ENCODE results near the gene TGFB3. TPM values are rescaled to one million over a fixed set of nuclear protein-coding genes. Genes with fewer than 3 reads are reported as not detected.

The TGFB3 gene
- total RNA-seq, 1 donor from 2014 or later, result 4.4 TPM

GRCh38 chr14:75987201-75987970 is 5.6 kb upstream of the TGFB3 start:
- POLR2A ChIA-PET, result no interaction called here
- Mint-ChIP-seq H3K27ac (no peak overlapping the region), H3K27me3 (no peaks in the 10 kb centered on the region), H3K4me3 (no peak overlapping the region), H3K4me1 (peaks cover 19% of the 10 kb centered on the region), H3K9me3 (no peaks in the 10 kb centered on the region), H3K36me3 (ENCODE audit: low read depth) (peaks cover 13% of the 10 kb centered on the region)
- intact Hi-C loops (cut with micrococcal nuclease), result loop anchor here (10.0 kb wide), 1 partner anchor 683 kb away; no protein-coding TSS in a partner anchor
- CTCF ChIA-PET, result interaction anchor here (11.8 kb wide), 1 partner anchor 82 kb away, joined by 363 read pairs; no protein-coding TSS in a partner anchor
- TF ChIP-seq CTCF (IDR thresholded peaks at IDR 0.05), result no peak
- ATAC-seq (ENCODE audit: low read depth), result no peak
- DNase-seq, result no peak

- POLR2A ChIA-PET, result interaction anchor here (0.7 to 0.9 kb wide), 2 partner anchors 27 to 276 kb away, joined by 4 to 10 read pairs; no protein-coding TSS in a partner anchor
- no peaks in the 10 kb centered on the region for H3K27me3 Mint-ChIP-seq
- H3K27ac Mint-ChIP-seq, result no peak overlapping the region
- H3K4me3 Mint-ChIP-seq, result peak overlapping the region; percentile 86
- CTCF ChIA-PET, result interaction anchor here (1.9 to 11.8 kb wide), 2 partner anchors 81 to 277 kb away, joined by 15 to 363 read pairs; no protein-coding TSS in a partner anchor
- DNase-seq (no peak), ATAC-seq (ENCODE audit: low read depth) (no peak)
- no peak for TF ChIP-seq CTCF (IDR thresholded peaks at IDR 0.05)
- intact Hi-C loops (cut with micrococcal nuclease), result loop anchor here (10.0 kb wide), 1 partner anchor 682 kb away; no protein-coding TSS in a partner anchor
- no peaks in the 10 kb centered on the region for H3K9me3 Mint-ChIP-seq
- peaks cover 9% of the 10 kb centered on the region for H3K36me3 Mint-ChIP-seq (ENCODE audit: low read depth)
- H3K4me1 Mint-ChIP-seq, result peaks cover 24% of the 10 kb centered on the region
Observed at GRCh38 chr14:75986439-75986765, 4.6 kb upstream of the TGFB3 start.

- ATAC-seq (ENCODE audit: low read depth) (peak; percentile 67), DNase-seq (peak; percentile 85)
- Mint-ChIP-seq H3K4me1 (peaks cover 30% of the 10 kb centered on the region), H3K4me3 (peak within 1 kb of the TSS; percentile 86), H3K27ac (peak within 1 kb of the TSS; percentile 68), H3K27me3 (no peaks in the 10 kb centered on the region), H3K36me3 (ENCODE audit: low read depth) (peaks cover 9% of the 10 kb centered on the region), H3K9me3 (no peaks in the 10 kb centered on the region)
- ChIA-PET CTCF (interaction anchor here (0.7 to 11.8 kb wide), 4 partner anchors 73 to 277 kb away, joined by 3 to 363 read pairs (median 9); no protein-coding TSS in a partner anchor), POLR2A (interaction anchor here (0.6 to 1.0 kb wide), 5 partner anchors 9 to 276 kb away, joined by 3 to 10 read pairs (median 4); no protein-coding TSS in a partner anchor)
- no peak for TF ChIP-seq CTCF (IDR thresholded peaks at IDR 0.05)
- intact Hi-C loops (cut with micrococcal nuclease), result loop anchor here (10.0 kb wide), 1 partner anchor 681 kb away; no protein-coding TSS in a partner anchor
Observed at GRCh38 chr14:75985618-75986438, 4.0 kb upstream of the TGFB3 start, which contains the start of gene IFT43. IFT43 (plus strand) TSS chr14:75985763; CDS start chr14:75985787, 24 bp downstream.

GRCh38 chr14:75984674-75985073 is 2.9 kb upstream of the TGFB3 start:
- ChIA-PET POLR2A (no interaction called here), CTCF (interaction anchor here (0.7 to 11.8 kb wide), 4 partner anchors 10 to 408 kb away, joined by 3 to 363 read pairs (median 105); partner anchors contain the start of gene FLVCR2)
- Mint-ChIP-seq H3K4me1 (peaks cover 41% of the 10 kb centered on the region), H3K27ac (no peak overlapping the region), H3K9me3 (no peaks in the 10 kb centered on the region), H3K4me3 (peak overlapping the region; percentile 86), H3K27me3 (no peaks in the 10 kb centered on the region), H3K36me3 (ENCODE audit: low read depth) (no peaks in the 10 kb centered on the region)
- intact Hi-C loops (cut with micrococcal nuclease), result loop anchor here (5.0 to 10.0 kb wide), 3 partner anchors 168 to 852 kb away; partner anchors contain the start of gene GPATCH2L
- DNase-seq (no peak), ATAC-seq (ENCODE audit: low read depth) (no peak)
- no peak for TF ChIP-seq CTCF (IDR thresholded peaks at IDR 0.05)

Data from activated B cell treated with CpG ODN at 0.5 μM for 24 hours (primary cell).